Fibroblast of upper back skin (primary cell): ENCODE data around the gene VIL1.

ENCODE experiments used
- DNase-seq: peaks from one replicate; pipeline ENCODE4 v3.0.0-alpha.2; 2013

The VIL1 gene

GRCh38 chr2:218418717-218419458, at the start of gene VIL1:
VIL1 (plus strand) TSS chr2:218419123; CDS start chr2:218423779, 4,656 bp downstream.
- no peak for DNase-seq

- DNase-seq: no peak
These were observed 49.6 kb upstream of the VIL1 start for GRCh38 chr2:218369330-218369729.

- peak; percentile 4 for DNase-seq
These were observed 48.4 kb upstream of the VIL1 start for GRCh38 chr2:218370410-218371063.

- DNase-seq: no peak
These were observed 47.0 kb upstream of the VIL1 start for GRCh38 chr2:218371983-218372350.

GRCh38 chr2:218374795-218375194, 44.1 kb upstream of the VIL1 start:
- DNase-seq: no peak

GRCh38 chr2:218375212-218375611, 43.7 kb upstream of the VIL1 start:
- peak; percentile 80 for DNase-seq

GRCh38 chr2:218378053-218378452, 40.9 kb upstream of the VIL1 start:
- DNase-seq: no peak

- DNase-seq: no peak
These were observed 37.0 kb upstream of the VIL1 start, which contains the start of gene SLC11A1 for GRCh38 chr2:218381916-218382366. SLC11A1 (plus strand) TSS chr2:218382273; CDS start chr2:218382369, 96 bp downstream.

GRCh38 chr2:218382785-218383184, 36.1 kb upstream of the VIL1 start:
- DNase-seq: no peak

- DNase-seq: no peak
These were observed 34.9 kb upstream of the VIL1 start for GRCh38 chr2:218383892-218384519.

GRCh38 chr2:218384975-218385374, 33.9 kb upstream of the VIL1 start:
- DNase-seq: no peak

- no peak for DNase-seq
These were observed 32.2 kb upstream of the VIL1 start for GRCh38 chr2:218386505-218387368.

GRCh38 chr2:218387369-218388194, 31.3 kb upstream of the VIL1 start:
- DNase-seq: peak; percentile 52

GRCh38 chr2:218389333-218390150, 29.4 kb upstream of the VIL1 start:
- DNase-seq: no peak

GRCh38 chr2:218391202-218391601, 27.7 kb upstream of the VIL1 start:
- no peak for DNase-seq

GRCh38 chr2:218392459-218392858, 26.5 kb upstream of the VIL1 start:
- DNase-seq: no peak

- DNase-seq: no peak
These were observed 25.9 kb upstream of the VIL1 start for GRCh38 chr2:218392891-218393462.

- no peak for DNase-seq
These were observed 25.1 kb upstream of the VIL1 start for GRCh38 chr2:218393750-218394290.

GRCh38 chr2:218394298-218395089, 24.4 kb upstream of the VIL1 start:
- no peak for DNase-seq

- DNase-seq: no peak
These were observed 23.9 kb upstream of the VIL1 start for GRCh38 chr2:218395090-218395444.
